Sigmoid colon (tissue), 7 donors: ENCODE results near the gene PDS5B. TPM values are rescaled to one million over a fixed set of nuclear protein-coding genes. Genes with fewer than 3 reads are reported as not detected.

Experiments used
- DNase-seq: peaks from one replicate; pipeline ENCODE4 v3.0.0-alpha.2; 2019
- H3K27ac ChIP-seq, 4 donors: fragments of 200-600 bp; sonication (generic); one replicate each; pipeline ENCODE4 v1.5.1; 2016 to 2019; ENCODE audit warnings: mild to moderate bottlenecking in 1 of 4
- H3K27me3 ChIP-seq, 3 donors: fragments of 200-600 bp; sonication (generic); one replicate each; pipeline ENCODE4 v1.5.1; 2019; ENCODE audit warnings: mild to moderate bottlenecking in 1 of 3
- H3K36me3 ChIP-seq, 4 donors: fragments of 200-600 bp; sonication (generic); one replicate each; pipeline ENCODE4 v1.5.1; 2016 to 2019
- H3K4me1 ChIP-seq, 4 donors: fragments of 200-600 bp; sonication (generic); one replicate each; pipeline ENCODE4 v1.5.1; 2017 to 2019
- H3K4me3 ChIP-seq, 4 donors: fragments of 200-600 bp; sonication (generic); one replicate each; pipeline ENCODE4 v1.5.1; 2017 to 2019; ENCODE audit warnings: mild to moderate bottlenecking in 2 of 4, moderate library complexity in 1 of 4
- H3K9me3 ChIP-seq, 4 donors: fragments of 200-600 bp in 3 of 4; sonication (generic) in 3 of 4; one replicate each; pipeline versions ENCODE4 v1.5.1 to v1.6.1; 2013 to 2019
- CTCF ChIP-seq, 4 experiments: fragments of 450-650 bp in 3 of 4; fragments of 200-600 bp in 1 of 4; IDR thresholded peaks; one replicate each; pipeline ENCODE4 v1.5.1; 2016 to 2019; ENCODE audit warnings: antibody characterized with exemption in 4 of 4, mild to moderate bottlenecking in 3 of 4, moderate library complexity in 2 of 4
- EP300 ChIP-seq, 4 donors: sonication (generic); formaldehyde crosslinking; IDR thresholded peaks; one replicate each; pipeline ENCODE4 v1.6.1; 2017; ENCODE audit warnings: antibody characterized with exemption in 4 of 4
- POLR2A ChIP-seq, 2 donors: fragments of 450-650 bp; IDR thresholded peaks; one replicate each; pipeline ENCODE4 v1.6.1; 2016; ENCODE audit warnings: antibody characterized with exemption in 2 of 2, mild to moderate bottlenecking in 2 of 2, moderate library complexity in 2 of 2
- POLR2AphosphoS5 ChIP-seq, 4 donors: sonication (generic); formaldehyde crosslinking; IDR thresholded peaks; one replicate each; pipeline ENCODE4 v1.6.1; 2017; ENCODE audit warnings: antibody characterized with exemption in 4 of 4
- WGBS, 2 donors: extraction: QIAGEN DNeasy Blood & Tissue Kit; methylation state at CpG; one replicate each; pipeline ENCODE4 v1.1.7; 2013; 5-methylcytosine and 5-hydroxymethylcytosine counted together
- intact Hi-C: fragments of 100-400 bp; cut with DNase I; formaldehyde crosslinking; loops from one replicate; pipeline ENCODE4 v1.15.1; 2023
- polyA plus RNA-seq, 3 donors: library from polyadenylated mRNA; stranded (reverse); fragments of 200-250 nt; gene quantifications; one replicate each; pipeline ENCODE4 v1.2.3, GENCODE V29; 2013
- total RNA-seq, 4 donors: library from RNA; depleted of rRNA; stranded (reverse); fragments of >200 nt; gene quantifications; one replicate each; pipeline ENCODE4 v1.1.0, GENCODE V29; 2016
- donor health status: healthy with polysubstance abuse.
- donor health status: Bipolar disorder and iron deficiency.
- donor health status: healthy.

Gene PDS5B
- total and polyA plus RNA-seq, 7 donors: 3.6 to 65.0 (median 52.8) TPM

- DNase-seq: peak; percentile 77
- no peak for TF ChIP-seq POLR2AphosphoS5 (IDR thresholded peaks at IDR 0.05)
- no peak for TF ChIP-seq EP300 (IDR thresholded peaks at IDR 0.05)
- peak; percentile 64 to 77 (median 74) for TF ChIP-seq CTCF (IDR thresholded peaks at IDR 0.05)
- no peak for TF ChIP-seq POLR2A (IDR thresholded peaks at IDR 0.05)
- Histone ChIP-seq H3K36me3 (no peaks in the 10 kb centered on the region), H3K4me1 (peaks cover 0 to 37% (median 16%) of the 10 kb centered on the region in 4 donors), H3K27me3 (no peaks in the 10 kb centered on the region), H3K27ac (no peak overlapping the region), H3K9me3 (no peaks in the 10 kb centered on the region), H3K4me3 (no peak overlapping the region)
- 25 to 31% methylated on average over 4 of the region's 4 CpGs for WGBS, 2 donors
- intact Hi-C loops: loop anchor here (1.0 to 10.0 kb wide), 2 partner anchors 53 to 375 kb away; partner anchors contain the start of genes KL and PDS5B
Measured at GRCh38 chr13:32639502-32640105, 53.4 kb downstream of the PDS5B start.

- Histone ChIP-seq H3K4me1 (peaks cover 0 to 52% (median 19%) of the 10 kb centered on the region in 4 donors), H3K4me3 (no peak overlapping the region), H3K9me3 (no peaks in the 10 kb centered on the region), H3K27ac (no peak overlapping the region), H3K27me3 (no peaks in the 10 kb centered on the region), H3K36me3 (no peaks in the 10 kb centered on the region)
- DNase-seq: no peak
- intact Hi-C loops: loop anchor here (10.0 kb wide), 1 partner anchor 372 kb away; the partner anchor contains the start of gene KL
- 60 to 76% methylated on average over 1 of the region's 1 CpG for WGBS, 2 donors
- TF ChIP-seq POLR2AphosphoS5 (IDR thresholded peaks at IDR 0.05): no peak
- TF ChIP-seq POLR2A (IDR thresholded peaks at IDR 0.05): no peak
- TF ChIP-seq EP300 (IDR thresholded peaks at IDR 0.05): no peak
- TF ChIP-seq CTCF (IDR thresholded peaks at IDR 0.05): no peak
Measured at GRCh38 chr13:32642316-32642715, 56.1 kb downstream of the PDS5B start.

GRCh38 chr13:32642858-32643257 lies 56.6 kb downstream of the PDS5B start:
- 70 to 76% methylated on average over 1 of the region's 1 CpG for WGBS, 2 donors
- no peak for TF ChIP-seq POLR2AphosphoS5 (IDR thresholded peaks at IDR 0.05)
- TF ChIP-seq EP300 (IDR thresholded peaks at IDR 0.05): no peak
- no peak for TF ChIP-seq POLR2A (IDR thresholded peaks at IDR 0.05)
- TF ChIP-seq CTCF (IDR thresholded peaks at IDR 0.05): no peak
- Histone ChIP-seq H3K27me3 (no peaks in the 10 kb centered on the region), H3K27ac (no peak overlapping the region), H3K4me3 (no peak overlapping the region), H3K9me3 (no peaks in the 10 kb centered on the region), H3K36me3 (no peaks in the 10 kb centered on the region), H3K4me1 (peaks cover 0 to 58% (median 16%) of the 10 kb centered on the region in 4 donors)
- no peak for DNase-seq
- intact Hi-C loops: loop anchor here (10.0 kb wide), 1 partner anchor 372 kb away; the partner anchor contains the start of gene KL

- WGBS, 2 donors: 57 to 78% methylated on average over 2 of the region's 2 CpGs
- no peaks in the 10 kb centered on the region for H3K27me3 ChIP-seq
- no peak for DNase-seq
- peaks cover 0 to 67% (median 15%) of the 10 kb centered on the region in 4 donors for H3K4me1 ChIP-seq
- H3K27ac ChIP-seq: no peak overlapping the region
- intact Hi-C loops: loop anchor here (10.0 kb wide), 1 partner anchor 369 kb away; the partner anchor contains the start of gene KL
- no peaks in the 10 kb centered on the region for H3K9me3 ChIP-seq
- no peak overlapping the region for H3K4me3 ChIP-seq
- no peaks in the 10 kb centered on the region for H3K36me3 ChIP-seq
- TF ChIP-seq EP300 (IDR thresholded peaks at IDR 0.05) (no peak), POLR2AphosphoS5 (IDR thresholded peaks at IDR 0.05) (no peak), POLR2A (IDR thresholded peaks at IDR 0.05) (no peak), CTCF (IDR thresholded peaks at IDR 0.05) (no peak)
Measured at GRCh38 chr13:32645854-32646253, 59.6 kb downstream of the PDS5B start.
